Duodenal mucosa (tissue), 2 donors: ENCODE data around the gene FRMPD2.
A peak's percentile ranks its signal among the peaks of the same experiment; 100 is the strongest.

ENCODE experiments used
- H3K27ac ChIP-seq: one replicate; pipeline ENCODE4 v1.7.0; 2013; ENCODE audit warnings: low read depth, low read length
- H3K27me3 ChIP-seq, 2 donors: one replicate each; pipeline ENCODE4 v1.7.0; 2013; ENCODE audit warnings: low read length in 2 of 2, control low read depth in 1 of 2; ENCODE audit not compliant: insufficient read depth in 2 of 2, control insufficient read depth in 1 of 2
- H3K36me3 ChIP-seq, 2 donors: one replicate each; pipeline ENCODE4 v1.7.0; 2013; ENCODE audit warnings: low read length in 2 of 2, control low read depth in 1 of 2; ENCODE audit not compliant: insufficient read depth in 2 of 2, control insufficient read depth in 1 of 2
- H3K4me1 ChIP-seq, 2 donors: one replicate each; pipeline ENCODE4 v1.7.0; 2013; ENCODE audit warnings: low read length in 2 of 2, control low read depth in 1 of 2; ENCODE audit not compliant: insufficient read depth in 2 of 2, control insufficient read depth in 1 of 2
- H3K4me3 ChIP-seq, 2 donors: one replicate each; pipeline ENCODE4 v1.7.0; 2013; ENCODE audit warnings: low read length in 2 of 2, low read depth in 1 of 2
- H3K9ac ChIP-seq, 2 donors: one replicate each; pipeline ENCODE4 v1.7.0; 2013; ENCODE audit warnings: low read length in 2 of 2, low read depth in 1 of 2
- H3K9me3 ChIP-seq, 2 donors: one replicate each; pipeline ENCODE4 v1.7.0; 2013; ENCODE audit warnings: low read length in 2 of 2, control low read depth in 1 of 2; ENCODE audit not compliant: control insufficient read depth in 1 of 2

The FRMPD2 gene

GRCh38 chr10:48274636-48275035 lies at the start of gene FRMPD2:
TSS of gene FRMPD2 (minus strand) at chr10:48274696. CDS start at chr10:48274567, 129 bp downstream.
- Histone ChIP-seq H3K27me3 (no peaks in the 10 kb centered on the region), H3K9ac (no peak within 1 kb of the TSS), H3K36me3 (no peaks in the 10 kb centered on the region), H3K4me3 (no peak within 1 kb of the TSS), H3K4me1 (no peaks in the 10 kb centered on the region), H3K27ac (no peak within 1 kb of the TSS), H3K9me3 (no peaks in the 10 kb centered on the region)

- Histone ChIP-seq H3K27me3 (no peaks in the 10 kb centered on the region), H3K4me1 (no peaks in the 10 kb centered on the region), H3K36me3 (no peaks in the 10 kb centered on the region), H3K9ac (no peak overlapping the region), H3K4me3 (no peak overlapping the region), H3K27ac (no peak overlapping the region), H3K9me3 (no peaks in the 10 kb centered on the region)
Measured at GRCh38 chr10:48322017-48322416, 47.5 kb upstream of the FRMPD2 start.

- Histone ChIP-seq H3K36me3 (no peaks in the 10 kb centered on the region), H3K4me3 (no peak overlapping the region), H3K9me3 (no peaks in the 10 kb centered on the region), H3K27ac (no peak overlapping the region), H3K27me3 (no peaks in the 10 kb centered on the region), H3K9ac (no peak overlapping the region), H3K4me1 (no peaks in the 10 kb centered on the region)
Measured at GRCh38 chr10:48317321-48317990, 43.0 kb upstream of the FRMPD2 start.

- Histone ChIP-seq H3K27me3 (no peaks in the 10 kb centered on the region), H3K9ac (no peak overlapping the region), H3K4me3 (no peak overlapping the region), H3K9me3 (no peaks in the 10 kb centered on the region), H3K36me3 (no peaks in the 10 kb centered on the region), H3K27ac (no peak overlapping the region), H3K4me1 (peaks cover 0 to under 1% of the 10 kb centered on the region in 2 donors)
Measured at GRCh38 chr10:48316236-48316635, 41.7 kb upstream of the FRMPD2 start.

GRCh38 chr10:48314107-48314506 lies 39.6 kb upstream of the FRMPD2 start:
- Histone ChIP-seq H3K9me3 (no peaks in the 10 kb centered on the region), H3K27me3 (no peaks in the 10 kb centered on the region), H3K4me3 (no peak overlapping the region), H3K36me3 (no peaks in the 10 kb centered on the region), H3K9ac (no peak overlapping the region), H3K27ac (no peak overlapping the region), H3K4me1 (peaks cover 4 to 17% of the 10 kb centered on the region in 2 donors)

GRCh38 chr10:48309711-48310226 lies 35.3 kb upstream of the FRMPD2 start:
- Histone ChIP-seq H3K36me3 (no peaks in the 10 kb centered on the region), H3K9me3 (no peaks in the 10 kb centered on the region), H3K9ac (no peak overlapping the region), H3K27me3 (no peaks in the 10 kb centered on the region), H3K4me1 (peaks cover 25 to 40% of the 10 kb centered on the region in 2 donors), H3K4me3 (no peak overlapping the region), H3K27ac (no peak overlapping the region)

GRCh38 chr10:48307711-48308018 lies 33.2 kb upstream of the FRMPD2 start:
- Histone ChIP-seq H3K27me3 (no peaks in the 10 kb centered on the region), H3K9ac (peak overlapping the region; percentile 78 to 87), H3K36me3 (no peaks in the 10 kb centered on the region), H3K4me1 (peaks cover 25 to 40% of the 10 kb centered on the region in 2 donors), H3K4me3 (peak overlapping the region; percentile 90 to 91), H3K9me3 (no peaks in the 10 kb centered on the region), H3K27ac (no peak overlapping the region)

GRCh38 chr10:48306870-48307710 lies 32.6 kb upstream of the FRMPD2 start:
- H3K9ac ChIP-seq = peak overlapping the region; percentile 78 to 87
- peaks cover 25 to 40% of the 10 kb centered on the region in 2 donors for H3K4me1 ChIP-seq
- no peaks in the 10 kb centered on the region for H3K27me3 ChIP-seq
- peak overlapping the region; percentile 91 for H3K27ac ChIP-seq
- H3K4me3 ChIP-seq = peak overlapping the region; percentile 90 to 91
- H3K9me3 ChIP-seq = no peaks in the 10 kb centered on the region
- no peaks in the 10 kb centered on the region for H3K36me3 ChIP-seq

GRCh38 chr10:48306265-48306869 lies 31.9 kb upstream of the FRMPD2 start, which contains the start of gene MAPK8:
TSS of gene MAPK8 (plus strand) at chr10:48306677. CDS start at chr10:48401661, 94,984 bp downstream.
- peak within 1 kb of the TSS; percentile 91 for H3K27ac ChIP-seq
- H3K9ac ChIP-seq = peak within 1 kb of the TSS; percentile 78 to 87
- H3K36me3 ChIP-seq = no peaks in the 10 kb centered on the region
- H3K4me1 ChIP-seq = peaks cover 25 to 40% of the 10 kb centered on the region in 2 donors
- no peaks in the 10 kb centered on the region for H3K9me3 ChIP-seq
- no peaks in the 10 kb centered on the region for H3K27me3 ChIP-seq
- peak within 1 kb of the TSS; percentile 90 to 91 for H3K4me3 ChIP-seq

GRCh38 chr10:48305905-48306264 lies 31.4 kb upstream of the FRMPD2 start:
- no peaks in the 10 kb centered on the region for H3K36me3 ChIP-seq
- no peaks in the 10 kb centered on the region for H3K9me3 ChIP-seq
- peak overlapping the region; percentile 55 for H3K27ac ChIP-seq
- H3K27me3 ChIP-seq = no peaks in the 10 kb centered on the region
- peak overlapping the region; percentile 60 to 66 for H3K4me3 ChIP-seq
- peak overlapping the region; percentile 16 to 51 for H3K9ac ChIP-seq
- H3K4me1 ChIP-seq = peaks cover 25 to 36% of the 10 kb centered on the region in 2 donors
